Tibial nerve (tissue), 4 donors: Measurements from ENCODE around the gene RBM45. TPM values are rescaled to one million over a fixed set of nuclear protein-coding genes. Genes with fewer than 3 reads are reported as not detected.

ENCODE experiments used
- DNase-seq, 2 donors: peaks; one replicate each; pipeline ENCODE4 v3.0.0-alpha.2; 2019; ENCODE audit warnings: low spot score in 2 of 2
- H3K27ac ChIP-seq, 4 donors: fragments of 200-600 bp; sonication (generic) in 3 of 4; one replicate each; pipeline ENCODE4 v1.5.1; 2017 to 2019; ENCODE audit warnings: mild to moderate bottlenecking in 1 of 4
- H3K27me3 ChIP-seq, 2 donors: fragments of 200-600 bp; sonication (generic) in 1 of 2; one replicate each; pipeline versions ENCODE4 v1.5.1 to v1.6.0; 2017 to 2019
- H3K36me3 ChIP-seq, 3 donors: fragments of 200-600 bp; sonication (generic); one replicate each; pipeline ENCODE4 v1.5.1; 2018 to 2019
- H3K4me1 ChIP-seq, 4 donors: fragments of 200-600 bp; sonication (generic) in 3 of 4; one replicate each; pipeline ENCODE4 v1.5.1; 2017 to 2019
- H3K4me3 ChIP-seq, 4 donors: fragments of 200-600 bp; sonication (generic) in 3 of 4; one replicate each; pipeline ENCODE4 v1.5.1; 2017 to 2019; ENCODE audit warnings: mild to moderate bottlenecking in 1 of 4, moderate library complexity in 1 of 4
- H3K9me3 ChIP-seq, 4 donors: fragments of 200-600 bp; sonication (generic) in 3 of 4; one replicate each; pipeline ENCODE4 v1.5.1; 2017 to 2019
- EP300 ChIP-seq, 2 donors: sonication (generic); formaldehyde crosslinking; IDR thresholded peaks; one replicate each; pipeline ENCODE4 v1.6.1; 2017; ENCODE audit warnings: antibody characterized with exemption in 2 of 2, mild to moderate bottlenecking in 1 of 2
- POLR2A ChIP-seq, 2 donors: fragments of 450-650 bp; IDR thresholded peaks; one replicate each; pipeline ENCODE4 v1.6.1; 2017; ENCODE audit warnings: antibody characterized with exemption in 2 of 2, mild to moderate bottlenecking in 2 of 2, moderate library complexity in 2 of 2
- WGBS, 2 donors: methylation state at CpG; one replicate each; pipeline ENCODE4 v1.1.5; 2018; 5-methylcytosine and 5-hydroxymethylcytosine counted together
- total RNA-seq, 4 donors: library from RNA; depleted of rRNA; stranded (reverse); fragments of >200 nt; gene quantifications; one replicate each; pipeline ENCODE4 v1.1.0, GENCODE V29; 2016
- TF ChIP-seq, protein P1 (sequence below), 5 experiments: fragments of 200-600 bp in 3 of 5; fragments of 450-650 bp in 2 of 5; sonication (generic) in 3 of 5; IDR thresholded peaks; one replicate each; pipeline ENCODE4 v1.5.1; 2016 to 2019; ENCODE audit warnings: antibody characterized with exemption in 5 of 5, mild to moderate bottlenecking in 3 of 5, moderate library complexity in 2 of 5

The RBM45 gene
- total RNA-seq, 4 donors from 2014 or later: 13.6 to 20.4 (median 19.6) TPM

DNA sequence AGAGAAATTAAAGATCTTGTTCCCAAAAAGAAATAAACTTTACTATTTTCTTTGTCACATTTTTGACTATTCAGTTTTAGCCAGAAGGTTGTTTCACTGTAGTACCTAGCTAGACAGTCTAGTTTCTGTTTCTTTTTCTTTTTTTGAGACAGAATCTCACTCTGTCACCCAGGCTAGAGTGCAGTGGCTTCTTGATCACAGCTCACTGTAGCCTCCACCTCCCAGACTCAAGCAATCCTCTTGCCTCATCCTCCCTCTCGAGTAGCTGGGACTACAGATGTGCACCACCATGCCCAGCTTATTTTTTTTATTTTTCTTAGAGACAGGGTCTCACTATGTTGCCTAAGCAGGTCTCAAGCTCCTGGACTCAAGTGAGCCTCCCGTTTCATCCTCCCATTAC is 2.2 kb downstream of the RBM45 start:
- Histone ChIP-seq H3K4me3 (no peak overlapping the region), H3K9me3 (no peaks in the 10 kb centered on the region), H3K36me3 (peaks cover 0 to 21% (median 0%) of the 10 kb centered on the region in 3 donors), H3K27ac (no peak overlapping the region), H3K27me3 (no peaks in the 10 kb centered on the region), H3K4me1 (peaks cover 0 to 25% (median 3%) of the 10 kb centered on the region in 4 donors)
- WGBS, 2 donors: 86 to 94% methylated on average over 2 of the region's 2 CpGs
- TF ChIP-seq, protein P1, sequence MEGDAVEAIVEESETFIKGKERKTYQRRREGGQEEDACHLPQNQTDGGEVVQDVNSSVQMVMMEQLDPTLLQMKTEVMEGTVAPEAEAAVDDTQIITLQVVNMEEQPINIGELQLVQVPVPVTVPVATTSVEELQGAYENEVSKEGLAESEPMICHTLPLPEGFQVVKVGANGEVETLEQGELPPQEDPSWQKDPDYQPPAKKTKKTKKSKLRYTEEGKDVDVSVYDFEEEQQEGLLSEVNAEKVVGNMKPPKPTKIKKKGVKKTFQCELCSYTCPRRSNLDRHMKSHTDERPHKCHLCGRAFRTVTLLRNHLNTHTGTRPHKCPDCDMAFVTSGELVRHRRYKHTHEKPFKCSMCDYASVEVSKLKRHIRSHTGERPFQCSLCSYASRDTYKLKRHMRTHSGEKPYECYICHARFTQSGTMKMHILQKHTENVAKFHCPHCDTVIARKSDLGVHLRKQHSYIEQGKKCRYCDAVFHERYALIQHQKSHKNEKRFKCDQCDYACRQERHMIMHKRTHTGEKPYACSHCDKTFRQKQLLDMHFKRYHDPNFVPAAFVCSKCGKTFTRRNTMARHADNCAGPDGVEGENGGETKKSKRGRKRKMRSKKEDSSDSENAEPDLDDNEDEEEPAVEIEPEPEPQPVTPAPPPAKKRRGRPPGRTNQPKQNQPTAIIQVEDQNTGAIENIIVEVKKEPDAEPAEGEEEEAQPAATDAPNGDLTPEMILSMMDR (IDR thresholded peaks at IDR 0.05): no peak
- TF ChIP-seq POLR2A (IDR thresholded peaks at IDR 0.05): no peak
- TF ChIP-seq EP300 (IDR thresholded peaks at IDR 0.05): no peak
- no peak for DNase-seq

DNA sequence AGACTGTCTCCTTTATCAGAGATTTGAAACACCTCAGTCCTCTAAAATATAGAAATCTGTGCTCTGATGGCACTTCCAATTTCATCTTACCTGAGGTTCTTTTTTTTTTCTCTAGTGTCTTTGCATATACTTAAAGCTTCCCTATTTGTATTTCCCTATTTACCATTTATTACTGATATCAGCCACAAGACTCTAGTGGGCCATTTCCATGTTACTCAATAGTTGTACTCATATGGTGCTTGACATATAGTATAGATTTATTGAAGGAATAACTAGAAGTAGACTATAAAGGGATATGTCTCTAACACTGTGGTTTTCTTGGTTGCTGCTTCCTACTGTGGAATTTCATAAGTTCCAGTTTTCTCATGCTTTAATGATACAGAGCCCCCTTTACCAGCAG is 3.0 kb downstream of the RBM45 start:
- no peaks in the 10 kb centered on the region for H3K9me3 ChIP-seq
- no peak for TF ChIP-seq POLR2A (IDR thresholded peaks at IDR 0.05)
- TF ChIP-seq EP300 (IDR thresholded peaks at IDR 0.05): no peak
- TF ChIP-seq, protein P1 (IDR thresholded peaks at IDR 0.05): no peak

DNA sequence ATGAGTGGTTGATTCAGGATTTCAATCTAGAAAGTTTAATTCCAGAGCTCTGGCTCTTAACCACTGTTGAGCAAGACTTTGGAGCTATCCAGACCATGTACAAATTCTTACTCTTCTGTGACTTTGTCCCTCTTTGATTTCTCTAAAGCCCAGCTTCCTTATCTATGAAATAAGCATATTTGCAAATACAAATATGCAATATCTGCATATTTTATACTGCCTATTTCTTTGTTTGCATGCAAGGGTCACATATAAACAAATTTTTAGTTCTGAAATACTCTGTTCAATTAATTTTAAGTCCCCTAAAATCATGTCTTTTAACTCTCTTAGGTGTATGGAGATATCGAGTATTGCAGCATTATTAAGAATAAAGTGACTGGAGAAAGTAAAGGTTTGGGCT is 5.5 kb downstream of the RBM45 start:
- TF ChIP-seq, protein P1 (IDR thresholded peaks at IDR 0.05): no peak
- TF ChIP-seq EP300 (IDR thresholded peaks at IDR 0.05) (no peak), POLR2A (IDR thresholded peaks at IDR 0.05) (no peak)

More for the DNA sequence above, 3.0 kb downstream of the RBM45 start:
- H3K4me1 ChIP-seq: peaks cover 0 to 25% (median 3%) of the 10 kb centered on the region in 4 donors
- no peak overlapping the region for H3K27ac ChIP-seq
- no peaks in the 10 kb centered on the region for H3K27me3 ChIP-seq
- peaks cover 0 to 29% (median 0%) of the 10 kb centered on the region in 3 donors for H3K36me3 ChIP-seq
- no peak overlapping the region for H3K4me3 ChIP-seq
- no peak for DNase-seq

DNA sequence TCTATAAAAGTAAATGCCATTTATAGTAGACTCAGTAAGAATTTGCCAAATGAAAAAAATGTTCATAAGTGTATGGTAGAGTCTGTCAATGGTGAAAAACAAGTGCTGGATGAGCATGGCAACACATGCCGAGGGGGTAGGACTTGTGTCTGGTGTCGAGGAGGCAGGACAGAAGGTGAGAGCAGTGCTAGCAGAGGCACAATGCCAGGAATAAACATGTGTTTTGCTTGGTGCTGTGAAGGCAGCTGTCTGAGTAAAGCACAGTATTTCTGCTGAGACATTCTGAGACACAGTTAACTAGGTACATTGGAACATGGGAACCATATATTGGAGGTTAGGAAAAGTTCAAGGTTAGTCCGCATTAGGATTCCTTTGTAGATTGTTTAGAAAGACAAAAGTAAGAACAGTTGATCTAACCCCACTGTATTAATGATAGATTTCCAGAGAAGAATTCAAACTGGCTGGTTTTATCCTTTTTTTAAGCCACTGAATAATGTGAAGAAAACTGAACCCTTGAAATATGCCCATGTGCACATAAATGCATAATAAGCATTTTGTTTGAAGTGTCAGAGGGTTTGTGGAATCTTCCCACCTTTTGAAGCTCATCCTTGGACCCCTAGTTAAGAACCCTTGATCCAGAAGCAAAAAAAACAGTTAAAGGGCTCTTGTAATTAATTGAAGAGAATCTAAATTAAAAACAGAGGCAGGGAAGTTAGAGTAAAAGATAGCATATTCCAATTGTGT is 7.1 kb downstream of the RBM45 start:
- H3K9me3 ChIP-seq: no peaks in the 10 kb centered on the region
- H3K36me3 ChIP-seq: peaks cover 0 to 63% (median 0%) of the 10 kb centered on the region in 3 donors
- DNase-seq: no peak
- peaks cover 0 to 2% (median 0%) of the 10 kb centered on the region in 4 donors for H3K4me1 ChIP-seq
- 82 to 85% methylated on average over 3 of the region's 3 CpGs for WGBS, 2 donors
- H3K27ac ChIP-seq: no peak overlapping the region
- no peak overlapping the region for H3K4me3 ChIP-seq
- H3K27me3 ChIP-seq: no peaks in the 10 kb centered on the region
- TF ChIP-seq, protein P1 (IDR thresholded peaks at IDR 0.05): no peak
- TF ChIP-seq POLR2A (IDR thresholded peaks at IDR 0.05) (no peak), EP300 (IDR thresholded peaks at IDR 0.05) (no peak)

More for the DNA sequence above, 5.5 kb downstream of the RBM45 start:
- H3K4me1 ChIP-seq: peaks cover 0 to 18% (median 3%) of the 10 kb centered on the region in 4 donors
- no peak for DNase-seq
- WGBS, 2 donors: 89 to 96% methylated on average over 1 of the region's 1 CpG
- peaks cover 0 to 46% (median 0%) of the 10 kb centered on the region in 3 donors for H3K36me3 ChIP-seq
- H3K9me3 ChIP-seq: no peaks in the 10 kb centered on the region
- H3K4me3 ChIP-seq: no peak overlapping the region
- no peaks in the 10 kb centered on the region for H3K27me3 ChIP-seq
- no peak overlapping the region for H3K27ac ChIP-seq

DNA sequence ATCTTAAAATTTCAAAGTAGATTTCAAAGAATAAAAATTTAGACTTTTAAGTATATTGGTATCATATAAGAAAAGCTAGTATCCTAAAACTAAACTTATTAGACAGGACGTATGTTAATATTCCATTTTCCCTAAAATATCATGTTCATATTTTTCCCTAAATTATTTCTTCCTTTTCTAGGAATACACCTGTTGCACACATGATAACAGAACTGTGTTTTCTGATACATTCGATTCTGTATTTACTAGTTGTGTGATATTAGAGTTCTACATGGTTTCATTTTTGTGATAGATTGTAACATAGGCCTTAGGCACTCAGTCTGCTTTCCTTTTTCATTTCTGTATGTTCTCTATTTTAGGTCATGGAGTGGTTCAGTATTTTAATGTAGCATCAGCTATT is 10.9 kb downstream of the RBM45 start:
- H3K36me3 ChIP-seq: peaks cover 0 to 78% (median 0%) of the 10 kb centered on the region in 3 donors
- no peaks in the 10 kb centered on the region for H3K4me1 ChIP-seq
- TF ChIP-seq EP300 (IDR thresholded peaks at IDR 0.05): no peak
- TF ChIP-seq, protein P1 (IDR thresholded peaks at IDR 0.05): no peak
- TF ChIP-seq POLR2A (IDR thresholded peaks at IDR 0.05): no peak
- DNase-seq: no peak
- no peaks in the 10 kb centered on the region for H3K27me3 ChIP-seq
- WGBS, 2 donors: 93 to 98% methylated on average over 2 of the region's 2 CpGs
- no peak overlapping the region for H3K4me3 ChIP-seq
- no peak overlapping the region for H3K27ac ChIP-seq
- H3K9me3 ChIP-seq: no peaks in the 10 kb centered on the region
